DND-41 (cell line): ENCODE measurements around the gene PLXDC1.
A peak's percentile ranks its signal among the peaks of the same experiment; 100 is the strongest.
"Not testable (repeated sequence)": the region's sequence is repeated elsewhere in the genome, so short reads cannot be mapped to it uniquely, and the experiment has no call there.

Experiments used
- ATAC-seq: fragments of 200-7000 bp; cut with Tn5 transposase; 3 replicates; pipeline ENCODE4 v1.9.1; 2021; ENCODE audit warnings: low read depth; ENCODE audit not compliant: insufficient read depth
- DNase-seq: peaks from one replicate; pipeline ENCODE4 v3.0.0-alpha.2; 2020
- H2AFZ ChIP-seq: 2 replicates; pipeline ENCODE4 v1.6.0; 2012; ENCODE audit warnings: low read depth, low read length
- H3K27ac ChIP-seq: 2 replicates; pipeline ENCODE4 v1.5.1; 2012; ENCODE audit warnings: low read length, inconsistent platforms
- H3K27me3 ChIP-seq: fragments of 200-600 bp; sonication (generic); 2 replicates; pipeline ENCODE4 v1.6.0; 2012; ENCODE audit warnings: low read length, mild to moderate bottlenecking, inconsistent platforms; ENCODE audit not compliant: insufficient read depth, poor library complexity
- H3K36me3 ChIP-seq: 2 replicates; pipeline ENCODE4 v1.5.1; 2012; ENCODE audit warnings: low read length, inconsistent platforms; ENCODE audit not compliant: insufficient read depth
- H3K4me1 ChIP-seq: 2 replicates; pipeline ENCODE4 v1.5.1; 2012; ENCODE audit warnings: mild to moderate bottlenecking, low read length; ENCODE audit not compliant: insufficient read depth
- H3K4me2 ChIP-seq: 2 replicates; pipeline ENCODE4 v1.6.0; 2012; ENCODE audit warnings: mild to moderate bottlenecking, moderate library complexity, low read length, inconsistent platforms; ENCODE audit not compliant: insufficient read depth
- H3K4me3 ChIP-seq, 2 experiments: fragments of 200-600 bp in 1 of 2; shearing (Covaris generic) in 1 of 2; 2 replicates each; pipeline ENCODE4 v1.5.1; 2012 to 2016; ENCODE audit warnings: inconsistent platforms in 2 of 2, low read length in 2 of 2, mild to moderate bottlenecking in 2 of 2, low read depth in 1 of 2, moderate library complexity in 1 of 2
- H3K79me2 ChIP-seq: 2 replicates; pipeline ENCODE4 v1.6.0; 2012; ENCODE audit warnings: low read length, inconsistent platforms; ENCODE audit not compliant: insufficient read depth
- H3K9ac ChIP-seq: 2 replicates; pipeline ENCODE4 v1.6.0; 2012; ENCODE audit warnings: low read depth, mild to moderate bottlenecking, inconsistent platforms, low read length, moderate library complexity
- H3K9me3 ChIP-seq: 2 replicates; pipeline ENCODE4 v1.5.1; 2012; ENCODE audit warnings: low read length, moderate library complexity, mild to moderate bottlenecking, inconsistent platforms; ENCODE audit not compliant: insufficient read depth, severe bottlenecking
- H4K20me1 ChIP-seq: 2 replicates; pipeline ENCODE4 v1.6.0; 2012; ENCODE audit warnings: low read length; ENCODE audit not compliant: insufficient read depth
- EZH2 ChIP-seq: IDR thresholded peaks from 3 replicates; pipeline ENCODE4 v1.6.1; 2012; ENCODE audit warnings: borderline replicate concordance, low read depth, mild to moderate bottlenecking, moderate library complexity, low read length, inconsistent platforms; ENCODE audit not compliant: severe bottlenecking
- TF ChIP-seq, protein P1 (sequence below): IDR thresholded peaks from 2 replicates; pipeline ENCODE4 v1.5.1; 2012; ENCODE audit warnings: borderline replicate concordance, low read length, moderate library complexity, mild to moderate bottlenecking; ENCODE audit not compliant: poor library complexity, severe bottlenecking; ENCODE audit errors: extremely low read depth

Gene PLXDC1

DNA sequence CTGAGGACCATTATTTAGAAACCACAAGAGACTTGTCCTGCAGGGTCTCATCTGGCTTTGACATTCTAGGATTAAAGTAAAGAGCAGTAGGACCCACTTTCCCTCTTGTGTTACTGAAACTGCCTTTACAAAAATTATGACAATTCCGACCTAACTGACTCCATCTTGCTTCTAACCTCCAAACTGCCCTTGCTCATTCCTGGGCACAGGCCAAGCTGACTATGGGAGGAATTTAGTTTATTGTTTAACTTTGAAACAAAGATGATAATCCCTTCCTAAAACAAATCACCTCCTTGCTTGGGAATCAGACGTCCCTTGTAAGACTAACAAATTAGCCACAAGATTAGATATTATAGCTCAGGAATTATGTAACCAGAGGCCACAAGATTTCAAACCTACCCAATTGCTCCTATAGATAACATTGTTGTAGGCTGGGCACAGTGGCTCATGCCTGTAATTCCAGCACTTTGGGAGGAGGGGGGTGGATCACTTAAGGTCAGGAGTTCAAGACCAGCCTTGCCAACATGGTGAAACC lies 97.3 kb downstream of the PLXDC1 start:
- H3K4me1 ChIP-seq: peaks cover 21% of the 10 kb centered on the region

DNA sequence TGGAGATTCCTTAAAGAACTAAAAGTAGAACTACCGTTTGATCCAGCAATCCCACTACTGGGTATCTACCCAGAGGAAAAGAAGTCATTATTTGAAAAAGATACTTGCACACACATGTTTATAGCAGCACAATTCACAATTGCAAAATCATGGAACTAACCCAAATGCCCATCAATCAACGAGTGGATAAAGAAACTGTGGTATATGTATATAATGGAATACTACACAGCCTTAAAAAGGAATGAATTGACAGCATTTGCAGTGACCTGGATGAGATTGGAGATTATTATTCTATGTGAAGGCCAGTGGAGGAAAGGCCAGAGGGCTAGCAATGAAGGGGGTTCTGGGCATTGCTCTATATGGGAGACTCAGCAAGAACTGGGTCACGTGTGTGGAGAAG lies 99.0 kb downstream of the PLXDC1 start:
- H4K20me1 ChIP-seq, DNase-seq, H3K79me2 ChIP-seq, H3K9me3 ChIP-seq, H3K36me3 ChIP-seq, H3K4me2 ChIP-seq, ATAC-seq, H3K4me3 ChIP-seq, H3K27me3 ChIP-seq, H2AFZ ChIP-seq, H3K27ac ChIP-seq, H3K9ac ChIP-seq: not testable (repeated sequence)
- H3K4me1 ChIP-seq: peaks cover 14% of the 10 kb centered on the region

More for the DNA sequence above, 97.3 kb downstream of the PLXDC1 start:
- Histone ChIP-seq H3K36me3 (no peaks in the 10 kb centered on the region), H3K9ac (no peak overlapping the region), H3K27ac (no peak overlapping the region), H3K27me3 (no peaks in the 10 kb centered on the region), H3K4me3 (no peak overlapping the region), H4K20me1 (no peaks in the 10 kb centered on the region), H3K79me2 (peaks cover 4% of the 10 kb centered on the region), H3K9me3 (no peaks in the 10 kb centered on the region), H2AFZ (no peak overlapping the region), H3K4me2 (no peak overlapping the region)
- DNase-seq (no peak), ATAC-seq (no peak)
- TF ChIP-seq EZH2: no peak
- TF ChIP-seq, protein P1, sequence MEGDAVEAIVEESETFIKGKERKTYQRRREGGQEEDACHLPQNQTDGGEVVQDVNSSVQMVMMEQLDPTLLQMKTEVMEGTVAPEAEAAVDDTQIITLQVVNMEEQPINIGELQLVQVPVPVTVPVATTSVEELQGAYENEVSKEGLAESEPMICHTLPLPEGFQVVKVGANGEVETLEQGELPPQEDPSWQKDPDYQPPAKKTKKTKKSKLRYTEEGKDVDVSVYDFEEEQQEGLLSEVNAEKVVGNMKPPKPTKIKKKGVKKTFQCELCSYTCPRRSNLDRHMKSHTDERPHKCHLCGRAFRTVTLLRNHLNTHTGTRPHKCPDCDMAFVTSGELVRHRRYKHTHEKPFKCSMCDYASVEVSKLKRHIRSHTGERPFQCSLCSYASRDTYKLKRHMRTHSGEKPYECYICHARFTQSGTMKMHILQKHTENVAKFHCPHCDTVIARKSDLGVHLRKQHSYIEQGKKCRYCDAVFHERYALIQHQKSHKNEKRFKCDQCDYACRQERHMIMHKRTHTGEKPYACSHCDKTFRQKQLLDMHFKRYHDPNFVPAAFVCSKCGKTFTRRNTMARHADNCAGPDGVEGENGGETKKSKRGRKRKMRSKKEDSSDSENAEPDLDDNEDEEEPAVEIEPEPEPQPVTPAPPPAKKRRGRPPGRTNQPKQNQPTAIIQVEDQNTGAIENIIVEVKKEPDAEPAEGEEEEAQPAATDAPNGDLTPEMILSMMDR: no peak

DNA sequence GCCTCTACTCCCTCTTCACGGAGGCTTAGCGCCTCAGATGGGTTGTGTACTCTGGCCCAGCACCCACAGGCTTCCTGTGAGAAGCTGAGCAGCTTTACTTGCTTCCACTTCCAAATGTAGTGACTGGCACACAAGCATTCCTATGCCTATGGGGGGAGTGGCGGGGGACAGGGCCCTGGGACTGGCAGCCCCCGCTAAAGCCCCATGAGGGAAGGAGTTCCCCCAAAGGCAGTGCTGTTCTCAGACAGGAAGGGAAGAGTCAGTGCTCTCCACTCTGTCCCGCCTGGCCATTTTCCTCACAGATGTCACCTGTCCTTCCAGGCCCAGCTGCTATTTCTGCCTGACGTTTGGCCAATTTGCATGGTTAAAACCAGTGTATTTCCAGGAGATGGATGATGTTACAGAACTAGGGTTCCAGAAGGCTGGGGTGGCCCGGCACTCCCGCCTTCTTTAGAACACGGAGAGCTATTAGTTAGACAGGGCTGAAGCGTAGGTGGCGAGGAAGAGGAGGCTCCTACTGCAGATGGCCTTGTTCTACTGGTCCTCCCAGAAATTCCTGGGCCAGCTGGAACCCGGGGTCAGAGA lies 100.3 kb downstream of the PLXDC1 start:
- Histone ChIP-seq H3K9me3 (peaks cover 18% of the 10 kb centered on the region), H3K27ac (no peak overlapping the region), H3K79me2 (no peaks in the 10 kb centered on the region), H3K4me1 (peaks cover under 1% of the 10 kb centered on the region; the same call in 1 of the 2 replicates), H3K9ac (no peak overlapping the region), H4K20me1 (no peaks in the 10 kb centered on the region), H2AFZ (no peak overlapping the region), H3K27me3 (no peaks in the 10 kb centered on the region), H3K36me3 (no peaks in the 10 kb centered on the region), H3K4me3 (no peak overlapping the region), H3K4me2 (no peak overlapping the region)
- ATAC-seq: no peak
- no peak for DNase-seq
- TF ChIP-seq EZH2: no peak
- TF ChIP-seq, protein P1: no peak

DNA sequence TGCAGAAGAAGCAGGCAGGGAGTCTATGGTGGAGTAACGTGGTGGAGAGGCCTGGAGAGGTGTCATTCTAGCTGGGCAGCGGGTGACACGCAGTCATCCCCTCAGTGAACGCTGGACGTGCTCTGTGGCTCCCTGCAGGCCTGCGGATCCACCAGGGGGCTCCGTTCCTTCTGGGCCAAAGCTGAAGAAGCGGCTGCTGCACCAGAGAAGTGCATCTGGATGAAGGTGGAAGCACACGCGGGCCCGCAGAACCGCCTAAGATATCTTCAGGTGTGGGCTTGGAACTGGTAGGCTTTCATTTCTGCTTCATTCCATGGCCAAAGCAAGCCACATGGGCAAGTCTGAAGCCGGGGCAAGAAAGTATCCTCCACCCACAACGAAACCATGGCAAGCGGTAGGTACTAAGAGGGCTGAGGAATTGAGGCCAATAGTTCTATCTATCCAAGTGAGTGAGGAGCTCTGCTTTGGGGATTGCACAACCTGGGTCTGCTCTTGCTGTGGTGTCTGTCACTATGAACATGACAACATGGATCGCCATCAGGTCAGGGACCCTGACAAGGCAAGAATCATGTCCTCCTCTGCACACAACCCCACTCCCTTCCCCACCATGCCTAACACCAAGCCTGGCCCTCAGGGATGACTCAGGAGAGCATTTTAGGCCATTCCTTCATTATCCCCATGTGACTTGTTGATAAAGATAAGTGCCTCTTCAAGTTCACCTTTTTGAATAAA lies 105.3 kb downstream of the PLXDC1 start:
- no peak overlapping the region for H3K4me2 ChIP-seq
- H3K9me3 ChIP-seq: peaks cover 23% of the 10 kb centered on the region
- no peaks in the 10 kb centered on the region for H3K79me2 ChIP-seq
- H4K20me1 ChIP-seq: no peaks in the 10 kb centered on the region
- no peak overlapping the region for H3K9ac ChIP-seq
- H3K27me3 ChIP-seq: peaks cover 6% of the 10 kb centered on the region
- no peak overlapping the region for H2AFZ ChIP-seq
- no peak for DNase-seq
- H3K27ac ChIP-seq: no peak overlapping the region
- no peak overlapping the region for H3K4me3 ChIP-seq
- no peak for ATAC-seq
- TF ChIP-seq EZH2: no peak
- TF ChIP-seq, protein P1: peak; percentile 22
- no peaks in the 10 kb centered on the region for H3K4me1 ChIP-seq
- H3K36me3 ChIP-seq: no peaks in the 10 kb centered on the region
